ENCODE results near the gene CFAP57. TPM values are rescaled to one million over a fixed set of nuclear protein-coding genes. Genes with fewer than 3 reads are reported as not detected.
A peak's percentile ranks its signal among the peaks of the same experiment; 100 is the strongest.

CFAP57 gene
- total RNA-seq, 1 donor from 2014 or later, result 0.17 TPM

GRCh38 chr1:43235040-43235439 lies 62.9 kb downstream of the CFAP57 start:
- intact Hi-C loops (cut with DNase I), result loop anchor here (10.0 kb wide), 1 partner anchor 120 kb away; the partner anchor contains the start of gene CDC20
- ATAC-seq, result no peak
- no peak for DNase-seq
- Histone ChIP-seq H3K4me3 (no peak overlapping the region), H3K36me3 (no peaks in the 10 kb centered on the region), H3K4me1 (peaks cover 12% of the 10 kb centered on the region), H3K27ac (no peak overlapping the region), H3K27me3 (no peaks in the 10 kb centered on the region), H3K9me3 (no peaks in the 10 kb centered on the region)
- TF ChIP-seq, protein P1, sequence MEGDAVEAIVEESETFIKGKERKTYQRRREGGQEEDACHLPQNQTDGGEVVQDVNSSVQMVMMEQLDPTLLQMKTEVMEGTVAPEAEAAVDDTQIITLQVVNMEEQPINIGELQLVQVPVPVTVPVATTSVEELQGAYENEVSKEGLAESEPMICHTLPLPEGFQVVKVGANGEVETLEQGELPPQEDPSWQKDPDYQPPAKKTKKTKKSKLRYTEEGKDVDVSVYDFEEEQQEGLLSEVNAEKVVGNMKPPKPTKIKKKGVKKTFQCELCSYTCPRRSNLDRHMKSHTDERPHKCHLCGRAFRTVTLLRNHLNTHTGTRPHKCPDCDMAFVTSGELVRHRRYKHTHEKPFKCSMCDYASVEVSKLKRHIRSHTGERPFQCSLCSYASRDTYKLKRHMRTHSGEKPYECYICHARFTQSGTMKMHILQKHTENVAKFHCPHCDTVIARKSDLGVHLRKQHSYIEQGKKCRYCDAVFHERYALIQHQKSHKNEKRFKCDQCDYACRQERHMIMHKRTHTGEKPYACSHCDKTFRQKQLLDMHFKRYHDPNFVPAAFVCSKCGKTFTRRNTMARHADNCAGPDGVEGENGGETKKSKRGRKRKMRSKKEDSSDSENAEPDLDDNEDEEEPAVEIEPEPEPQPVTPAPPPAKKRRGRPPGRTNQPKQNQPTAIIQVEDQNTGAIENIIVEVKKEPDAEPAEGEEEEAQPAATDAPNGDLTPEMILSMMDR (IDR thresholded peaks at IDR 0.05), result no peak

DNA sequence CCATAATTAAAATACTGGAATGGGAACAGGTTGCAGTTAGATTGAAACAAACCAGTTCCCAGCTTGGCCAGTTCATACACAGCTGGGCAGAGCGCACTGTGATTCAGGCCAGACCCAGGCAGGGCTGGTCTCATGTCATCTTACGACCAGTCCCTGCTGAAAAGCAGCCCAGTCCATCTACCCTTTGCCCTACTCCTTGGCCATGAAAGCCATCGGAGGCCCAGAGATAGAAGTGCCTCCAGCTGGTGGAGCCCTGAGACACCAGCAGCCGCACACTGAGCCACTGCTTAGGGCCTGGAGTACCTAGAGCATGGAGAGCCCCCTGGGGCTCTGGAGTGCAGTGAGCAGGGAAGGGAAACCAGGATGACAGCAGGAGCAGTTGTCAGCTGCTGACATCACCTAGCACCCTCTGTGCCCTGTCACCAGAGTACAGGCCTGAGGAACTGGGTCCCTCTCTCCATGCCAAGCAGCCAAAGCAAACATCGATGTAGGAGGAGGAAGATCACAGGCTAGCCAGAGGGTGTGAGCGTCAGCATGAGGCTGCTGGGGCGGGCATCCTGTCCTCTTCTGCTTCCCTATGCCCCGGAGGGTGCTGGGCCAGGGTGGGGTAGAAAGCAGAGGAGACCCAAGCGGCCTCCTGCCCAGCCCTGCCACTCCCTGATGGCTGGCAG lies 63.5 kb downstream of the CFAP57 start:
- no peak for DNase-seq
- intact Hi-C loops (cut with DNase I), result loop anchor here (10.0 kb wide), 1 partner anchor 119 kb away; the partner anchor contains the start of gene CDC20
- Histone ChIP-seq H3K4me1 (peaks cover 9% of the 10 kb centered on the region), H3K4me3 (no peak overlapping the region), H3K27ac (no peak overlapping the region), H3K9me3 (no peaks in the 10 kb centered on the region), H3K36me3 (no peaks in the 10 kb centered on the region), H3K27me3 (no peaks in the 10 kb centered on the region)
- ATAC-seq, result peak; percentile 45
- TF ChIP-seq, protein P1 (IDR thresholded peaks at IDR 0.05), result no peak

- Histone ChIP-seq H3K27ac (peak overlapping the region; percentile 6), H3K4me3 (no peak overlapping the region), H3K36me3 (no peaks in the 10 kb centered on the region), H3K9me3 (no peaks in the 10 kb centered on the region), H3K27me3 (no peaks in the 10 kb centered on the region), H3K4me1 (peaks cover 13% of the 10 kb centered on the region)
- DNase-seq (no peak), ATAC-seq (no peak)
- TF ChIP-seq, protein P1 (IDR thresholded peaks at IDR 0.05), result no peak
- intact Hi-C loops (cut with DNase I), result loop anchor here (10.0 kb wide), 1 partner anchor 118 kb away; the partner anchor contains the start of gene CDC20
Observed at GRCh38 chr1:43237121-43237520, 65.0 kb downstream of the CFAP57 start.

DNA sequence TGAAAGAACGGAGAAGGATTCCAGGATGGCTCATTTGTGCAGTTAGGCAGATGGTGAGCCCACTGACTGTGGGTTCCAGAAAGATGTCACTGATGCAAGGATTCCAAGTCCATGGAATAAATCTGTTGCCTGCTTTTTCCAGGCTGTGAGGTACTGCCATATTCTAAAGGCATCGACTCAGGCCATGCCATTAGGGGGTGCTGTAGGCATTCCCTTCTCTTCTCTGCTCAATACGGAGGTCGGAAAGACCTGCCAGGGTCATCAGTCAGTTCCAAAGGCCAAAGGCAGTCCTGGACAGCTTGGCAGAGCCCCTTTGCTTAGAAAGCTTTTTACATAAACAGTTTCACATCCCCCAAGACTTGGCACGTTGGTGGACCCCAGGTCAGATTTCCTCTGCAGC lies 66.0 kb downstream of the CFAP57 start:
- no peak for DNase-seq
- peak overlapping the region; percentile 6 for H3K27ac ChIP-seq
- H3K4me3 ChIP-seq, result no peak overlapping the region
- H3K9me3 ChIP-seq, result no peaks in the 10 kb centered on the region
- H3K36me3 ChIP-seq, result no peaks in the 10 kb centered on the region
- TF ChIP-seq, protein P1 (IDR thresholded peaks at IDR 0.05), result peak; percentile 76
- peaks cover 13% of the 10 kb centered on the region for H3K4me1 ChIP-seq
- no peaks in the 10 kb centered on the region for H3K27me3 ChIP-seq
- intact Hi-C loops (cut with DNase I), result loop anchor here (10.0 kb wide), 1 partner anchor 117 kb away; the partner anchor contains the start of gene CDC20
- ATAC-seq, result peak; percentile 88

GRCh38 chr1:43238991-43239469 lies 66.9 kb downstream of the CFAP57 start:
- intact Hi-C loops (cut with DNase I), result loop anchor here (10.0 kb wide), 1 partner anchor 116 kb away; the partner anchor contains the start of gene CDC20
- Histone ChIP-seq H3K27ac (no peak overlapping the region), H3K4me3 (no peak overlapping the region), H3K4me1 (peaks cover 13% of the 10 kb centered on the region), H3K36me3 (no peaks in the 10 kb centered on the region), H3K9me3 (no peaks in the 10 kb centered on the region), H3K27me3 (no peaks in the 10 kb centered on the region)
- TF ChIP-seq, protein P1 (IDR thresholded peaks at IDR 0.05), result no peak
- ATAC-seq (no peak), DNase-seq (no peak)

All from upper lobe of right lung (tissue), 1 donor.